AG04450 (cell line): ENCODE data around the gene TMEM272. TPM values are rescaled to one million over a fixed set of nuclear protein-coding genes. Genes with fewer than 3 reads are reported as not detected.

Experiments used
- CTCF ChIA-PET: fragments of 300-600, 350-600 bp; formaldehyde crosslinking; extraction: SDS; loops from one replicate; lab custom pipeline; 2022; ENCODE audit warnings: antibody characterized with exemption, inconsistent platforms; lab: Charles Lee
- POLR2A ChIA-PET: fragments of 350-600 bp; formaldehyde crosslinking; extraction: SDS; loops from one replicate; lab custom pipeline; 2021; ENCODE audit warnings: antibody characterized with exemption, inconsistent platforms; lab: Yijun Ruan, JAX
- DNase-seq: peaks from one replicate; pipeline ENCODE4 v3.0.0-alpha.2; 2011; ENCODE audit warnings: low read depth, low spot score
- H3K27ac ChIP-seq: one replicate; pipeline ENCODE4 v1.5.1; 2012; ENCODE audit warnings: low read depth, low read length, control low read depth
- H3K27me3 ChIP-seq: one replicate; pipeline ENCODE4 v1.6.0; 2012; ENCODE audit warnings: low read length; ENCODE audit not compliant: control insufficient read depth, insufficient read depth
- H3K4me3 ChIP-seq: 2 replicates; pipeline ENCODE4 v1.5.1; 2011; ENCODE audit warnings: mild to moderate bottlenecking, low read depth, low read length, control low read depth
- H3K9me3 ChIP-seq: 2 replicates; pipeline ENCODE4 v1.5.1; 2012; ENCODE audit warnings: low read length; ENCODE audit not compliant: control insufficient read depth, insufficient read depth
- polyA plus RNA-seq: library from polyadenylated mRNA; depleted of rRNA; stranded (reverse); fragments of >200 nt; gene quantifications from 2 replicates; pipeline ENCODE4 v1.2.3, GENCODE V29; 2011
- TF ChIP-seq, protein P1 (sequence below): IDR thresholded peaks from 2 replicates; pipeline ENCODE4 v1.5.1; 2011; ENCODE audit warnings: low read depth, low read length, control low read depth, inconsistent platforms

The TMEM272 gene
- polyA plus RNA-seq, 1 experiment = not detected

DNA sequence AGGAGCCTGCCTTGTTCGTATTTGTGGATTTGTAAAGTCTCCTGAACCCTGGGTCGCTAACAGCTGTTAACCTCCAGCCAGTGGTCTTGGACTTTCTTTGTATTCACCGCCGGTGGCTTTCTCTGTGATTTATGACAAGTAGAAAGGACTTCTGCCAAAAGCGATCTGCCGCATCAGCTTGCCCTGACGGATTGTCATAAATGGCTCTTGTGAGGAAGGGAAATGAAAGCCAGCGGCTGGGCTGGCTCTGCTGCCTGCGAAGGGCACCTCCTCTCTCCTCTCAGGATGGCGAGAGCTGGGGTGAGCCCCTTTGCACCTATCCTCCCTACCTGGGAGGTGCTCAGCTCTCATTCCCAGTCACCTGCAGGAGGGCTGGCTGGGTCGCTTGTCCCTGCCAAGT lies 66.6 kb downstream of the TMEM272 start:
- H3K9me3 ChIP-seq = no peaks in the 10 kb centered on the region
- ChIA-PET POLR2A (no interaction called here), CTCF (no interaction called here)
- TF ChIP-seq, protein P1, sequence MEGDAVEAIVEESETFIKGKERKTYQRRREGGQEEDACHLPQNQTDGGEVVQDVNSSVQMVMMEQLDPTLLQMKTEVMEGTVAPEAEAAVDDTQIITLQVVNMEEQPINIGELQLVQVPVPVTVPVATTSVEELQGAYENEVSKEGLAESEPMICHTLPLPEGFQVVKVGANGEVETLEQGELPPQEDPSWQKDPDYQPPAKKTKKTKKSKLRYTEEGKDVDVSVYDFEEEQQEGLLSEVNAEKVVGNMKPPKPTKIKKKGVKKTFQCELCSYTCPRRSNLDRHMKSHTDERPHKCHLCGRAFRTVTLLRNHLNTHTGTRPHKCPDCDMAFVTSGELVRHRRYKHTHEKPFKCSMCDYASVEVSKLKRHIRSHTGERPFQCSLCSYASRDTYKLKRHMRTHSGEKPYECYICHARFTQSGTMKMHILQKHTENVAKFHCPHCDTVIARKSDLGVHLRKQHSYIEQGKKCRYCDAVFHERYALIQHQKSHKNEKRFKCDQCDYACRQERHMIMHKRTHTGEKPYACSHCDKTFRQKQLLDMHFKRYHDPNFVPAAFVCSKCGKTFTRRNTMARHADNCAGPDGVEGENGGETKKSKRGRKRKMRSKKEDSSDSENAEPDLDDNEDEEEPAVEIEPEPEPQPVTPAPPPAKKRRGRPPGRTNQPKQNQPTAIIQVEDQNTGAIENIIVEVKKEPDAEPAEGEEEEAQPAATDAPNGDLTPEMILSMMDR = no peak
- DNase-seq = no peak
- no peak overlapping the region for H3K27ac ChIP-seq
- H3K4me3 ChIP-seq = no peak overlapping the region
- H3K27me3 ChIP-seq = peaks cover 2% of the 10 kb centered on the region

DNA sequence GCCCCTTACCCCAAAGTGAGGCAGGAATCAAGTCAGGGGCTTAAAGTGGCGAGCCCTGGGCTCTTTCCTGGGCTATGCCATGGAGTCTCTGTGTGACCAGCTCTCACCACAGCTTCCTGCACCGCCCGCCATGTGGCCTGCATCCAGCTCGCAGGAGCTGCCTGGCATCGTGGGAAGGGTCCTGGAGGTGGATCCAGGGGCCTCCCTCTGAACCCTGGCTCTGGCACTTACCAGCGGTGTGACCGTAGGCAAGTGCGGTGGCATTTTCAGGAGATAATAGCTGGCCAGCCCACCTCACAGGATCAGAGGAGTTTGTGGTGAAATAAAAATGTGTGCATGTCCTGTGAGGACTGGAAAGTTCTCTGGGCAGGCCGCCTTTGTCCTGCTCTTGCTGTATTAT lies 67.1 kb downstream of the TMEM272 start:
- POLR2A ChIA-PET = no interaction called here
- Histone ChIP-seq H3K27ac (no peak overlapping the region), H3K4me3 (no peak overlapping the region), H3K9me3 (no peaks in the 10 kb centered on the region), H3K27me3 (peaks cover 2% of the 10 kb centered on the region)
- CTCF ChIA-PET = no interaction called here
- TF ChIP-seq, protein P1 = no peak
- DNase-seq = no peak

DNA sequence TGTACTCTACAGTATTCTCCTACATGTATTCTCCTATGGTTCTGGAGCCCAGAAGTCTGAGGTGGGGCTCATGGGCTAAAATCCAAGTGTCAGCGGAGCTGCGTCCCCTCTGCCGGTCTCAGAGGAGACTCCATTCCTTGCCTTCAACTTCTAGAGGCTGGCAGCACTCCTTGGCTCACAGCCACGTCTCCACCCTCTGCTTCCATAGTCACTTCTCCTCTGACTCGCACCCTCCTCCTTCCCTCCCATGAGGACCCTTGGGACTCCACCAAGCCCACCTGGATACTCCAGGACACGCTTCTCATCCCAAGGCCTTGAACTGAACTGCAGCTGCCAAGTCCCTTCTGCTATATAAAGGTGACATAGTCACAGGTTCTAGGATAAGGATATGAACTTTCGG lies 68.8 kb downstream of the TMEM272 start:
- H3K4me3 ChIP-seq = no peak overlapping the region
- H3K27ac ChIP-seq = no peak overlapping the region
- POLR2A ChIA-PET = no interaction called here
- TF ChIP-seq, protein P1 = no peak
- CTCF ChIA-PET = no interaction called here
- peaks cover 2% of the 10 kb centered on the region for H3K27me3 ChIP-seq
- H3K9me3 ChIP-seq = no peaks in the 10 kb centered on the region
- DNase-seq = no peak

DNA sequence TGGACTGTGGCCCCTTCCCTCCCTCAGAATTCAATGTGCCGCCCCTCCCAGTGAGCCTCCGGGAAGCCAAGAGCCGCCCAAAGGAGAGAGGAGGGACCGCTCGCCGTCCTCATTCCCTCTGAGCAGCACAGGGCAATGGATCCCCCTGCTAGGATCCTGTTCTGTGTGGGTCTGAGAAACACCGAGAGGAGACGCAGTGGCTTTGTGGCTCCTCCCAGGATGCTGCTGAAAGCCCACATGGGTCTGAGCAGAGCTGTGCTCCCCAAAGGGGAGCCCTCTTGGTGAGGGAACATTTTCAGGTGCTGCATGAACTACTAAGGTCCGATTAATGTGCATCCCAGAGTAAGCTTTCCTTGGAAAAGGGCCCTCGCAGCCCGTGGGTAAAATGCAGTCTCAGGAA lies 71.5 kb downstream of the TMEM272 start:
- no peak overlapping the region for H3K27ac ChIP-seq
- POLR2A ChIA-PET = no interaction called here
- peaks cover 1% of the 10 kb centered on the region for H3K27me3 ChIP-seq
- CTCF ChIA-PET = no interaction called here
- no peak for DNase-seq
- TF ChIP-seq, protein P1 = no peak
- no peaks in the 10 kb centered on the region; the same call in 1 of the 2 replicates for H3K9me3 ChIP-seq
- H3K4me3 ChIP-seq = no peak overlapping the region

DNA sequence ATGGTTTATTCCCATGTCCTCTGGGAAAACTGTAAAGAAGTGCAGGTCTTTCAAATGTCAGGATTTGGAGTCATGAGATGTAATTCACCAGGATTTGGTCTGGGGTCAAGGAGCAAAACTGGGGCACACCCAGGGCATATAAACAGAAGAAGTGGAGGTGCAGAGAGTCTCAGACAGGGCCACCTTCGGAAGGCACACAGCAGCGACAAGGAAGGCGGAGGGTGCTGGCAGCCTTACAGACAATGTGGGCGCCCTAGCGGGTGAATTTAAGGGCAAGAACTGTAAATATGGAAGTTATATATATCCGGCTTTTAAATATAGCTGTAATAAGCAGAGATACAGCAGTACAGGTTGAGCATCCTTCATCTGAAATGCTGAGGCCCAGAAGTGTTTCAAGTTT lies 72.2 kb downstream of the TMEM272 start:
- TF ChIP-seq, protein P1 = no peak
- POLR2A ChIA-PET = interaction anchor here (1.0 kb wide), 1 partner anchor 320 kb away, joined by 4 read pairs; the partner anchor contains the start of gene INTS6
- CTCF ChIA-PET = no interaction called here
- H3K9me3 ChIP-seq = no peaks in the 10 kb centered on the region; the same call in 1 of the 2 replicates
- DNase-seq = no peak
- H3K27me3 ChIP-seq = no peaks in the 10 kb centered on the region
- no peak overlapping the region for H3K4me3 ChIP-seq
- no peak overlapping the region for H3K27ac ChIP-seq
